ENCODE data around the gene BEAN1.

GRCh38 chr16:66421891-66422290 lies 5.2 kb upstream of the BEAN1 start:
- TF ChIP-seq CTCF (IDR thresholded peaks at IDR 0.05) (no peak), POLR2AphosphoS5 (IDR thresholded peaks at IDR 0.05) (no peak), POLR2A (IDR thresholded peaks at IDR 0.05) (no peak)
